Chondrocyte (in vitro differentiated cells): Measurements from ENCODE around the gene MACROD2. TPM values are rescaled to one million over a fixed set of nuclear protein-coding genes. Genes with fewer than 3 reads are reported as not detected.

Source experiments
- DNase-seq: peaks from one replicate; pipeline ENCODE4 v3.0.0; 2021; ENCODE audit warnings: mixed read lengths, low spot score
- H3K27ac Mint-ChIP-seq: one replicate; pipeline ENCODE4 v1.8.0; 2021; ENCODE audit warnings: mild to moderate bottlenecking, moderate library complexity, mixed read lengths; ENCODE audit not compliant: unreplicated experiment
- H3K27me3 Mint-ChIP-seq: 2 replicates; pipeline ENCODE4 v1.8.0; 2021; ENCODE audit warnings: low read depth, mixed read lengths
- H3K36me3 Mint-ChIP-seq: 2 replicates; pipeline ENCODE4 v1.8.0; 2021; ENCODE audit warnings: low read depth, mixed read lengths
- H3K4me1 Mint-ChIP-seq: 2 replicates; pipeline ENCODE4 v1.8.0; 2021; ENCODE audit warnings: low read depth, mild to moderate bottlenecking, mixed read lengths
- H3K4me3 Mint-ChIP-seq: one replicate; pipeline ENCODE4 v1.8.0; 2021; ENCODE audit warnings: mild to moderate bottlenecking, moderate library complexity, mixed read lengths; ENCODE audit not compliant: unreplicated experiment
- H3K9me3 Mint-ChIP-seq: 2 replicates; pipeline ENCODE4 v1.8.0; 2021; ENCODE audit warnings: low read depth, mixed read lengths
- CTCF ChIP-seq: fragments of 200-600 bp; sonication (generic); IDR thresholded peaks from 2 replicates; pipeline ENCODE4 v1.5.0; 2021; ENCODE audit warnings: antibody characterized with exemption, mild to moderate bottlenecking, moderate library complexity
- total RNA-seq: library from RNA; stranded (reverse); gene quantifications from 3 replicates; pipeline ENCODE4 v1.2.1, GENCODE V29; 2021

Gene MACROD2
- total RNA-seq, 1 donor from 2014 or later, result 3.2 TPM

- Mint-ChIP-seq H3K4me3 (no peak overlapping the region), H3K9me3 (peaks cover 3% of the 10 kb centered on the region), H3K27ac (no peak overlapping the region), H3K36me3 (no peaks in the 10 kb centered on the region), H3K27me3 (no peaks in the 10 kb centered on the region), H3K4me1 (peaks cover 8% of the 10 kb centered on the region)
- no peak for TF ChIP-seq CTCF
- no peak for DNase-seq
Measured at GRCh38 chr20:15440049-15440820, 1444.9 kb downstream of the MACROD2 start.

- no peaks in the 10 kb centered on the region for H3K27me3 Mint-ChIP-seq
- no peak for DNase-seq
- H3K36me3 Mint-ChIP-seq, result no peaks in the 10 kb centered on the region
- H3K4me1 Mint-ChIP-seq, result peaks cover 20% of the 10 kb centered on the region
- H3K27ac Mint-ChIP-seq, result no peak overlapping the region
- no peak for TF ChIP-seq CTCF
- no peak overlapping the region for H3K4me3 Mint-ChIP-seq
- no peaks in the 10 kb centered on the region for H3K9me3 Mint-ChIP-seq
Measured at GRCh38 chr20:15445056-15445840, 1449.9 kb downstream of the MACROD2 start.

GRCh38 chr20:15446373-15446772, 1451.1 kb downstream of the MACROD2 start:
- H3K36me3 Mint-ChIP-seq, result no peaks in the 10 kb centered on the region
- H3K4me3 Mint-ChIP-seq, result no peak overlapping the region
- no peaks in the 10 kb centered on the region for H3K27me3 Mint-ChIP-seq
- H3K9me3 Mint-ChIP-seq, result no peaks in the 10 kb centered on the region
- H3K27ac Mint-ChIP-seq, result no peak overlapping the region
- TF ChIP-seq CTCF, result no peak
- no peak for DNase-seq
- peaks cover 14% of the 10 kb centered on the region for H3K4me1 Mint-ChIP-seq

- no peak for TF ChIP-seq CTCF
- Mint-ChIP-seq H3K27me3 (no peaks in the 10 kb centered on the region), H3K36me3 (no peaks in the 10 kb centered on the region), H3K27ac (no peak overlapping the region), H3K9me3 (no peaks in the 10 kb centered on the region), H3K4me3 (no peak overlapping the region), H3K4me1 (peaks cover 14% of the 10 kb centered on the region)
- no peak for DNase-seq
Measured at GRCh38 chr20:15447549-15447948, 1452.2 kb downstream of the MACROD2 start.

GRCh38 chr20:15449061-15449460, 1453.7 kb downstream of the MACROD2 start:
- no peak for TF ChIP-seq CTCF
- H3K27me3 Mint-ChIP-seq, result no peaks in the 10 kb centered on the region
- H3K27ac Mint-ChIP-seq, result no peak overlapping the region
- no peak for DNase-seq
- no peak overlapping the region for H3K4me3 Mint-ChIP-seq
- H3K4me1 Mint-ChIP-seq, result peaks cover 14% of the 10 kb centered on the region
- H3K36me3 Mint-ChIP-seq, result no peaks in the 10 kb centered on the region
- H3K9me3 Mint-ChIP-seq, result no peaks in the 10 kb centered on the region
